HG02884 (cell line): Measurements from ENCODE around the gene CCDC63.
A peak's percentile ranks its signal among the peaks of the same experiment; 100 is the strongest.

Experiments used
- ATAC-seq: cut with Tn5 transposase; IDR thresholded peaks from one replicate; pipeline ENCODE4 v1.9.1; 2021; ENCODE audit warnings: mild to moderate bottlenecking, moderate library complexity; ENCODE audit not compliant: unreplicated experiment

Gene CCDC63

GRCh38 chr12:110880651-110881050 is 33.9 kb downstream of the CCDC63 start:
- no peak for ATAC-seq

DNA sequence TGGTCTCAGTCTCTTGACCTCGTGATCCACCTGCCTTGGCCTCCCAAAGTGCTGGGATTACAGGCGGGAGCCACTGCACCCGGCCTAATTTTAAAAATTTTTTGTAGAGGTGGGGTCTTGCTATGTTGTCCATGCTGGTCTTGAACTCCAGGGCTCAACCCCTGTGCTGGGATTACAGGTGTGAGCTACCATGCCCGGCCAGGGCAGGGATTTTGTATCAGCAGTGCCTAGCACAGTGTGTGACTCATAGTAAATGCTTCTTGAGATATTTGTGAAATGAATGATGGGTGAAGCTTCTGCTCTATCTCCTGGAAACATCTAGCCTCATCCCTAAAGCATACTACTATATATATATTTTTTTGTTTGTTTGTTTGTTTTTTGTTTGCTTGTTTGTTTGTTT is 36.5 kb downstream of the CCDC63 start:
- no peak for ATAC-seq

DNA sequence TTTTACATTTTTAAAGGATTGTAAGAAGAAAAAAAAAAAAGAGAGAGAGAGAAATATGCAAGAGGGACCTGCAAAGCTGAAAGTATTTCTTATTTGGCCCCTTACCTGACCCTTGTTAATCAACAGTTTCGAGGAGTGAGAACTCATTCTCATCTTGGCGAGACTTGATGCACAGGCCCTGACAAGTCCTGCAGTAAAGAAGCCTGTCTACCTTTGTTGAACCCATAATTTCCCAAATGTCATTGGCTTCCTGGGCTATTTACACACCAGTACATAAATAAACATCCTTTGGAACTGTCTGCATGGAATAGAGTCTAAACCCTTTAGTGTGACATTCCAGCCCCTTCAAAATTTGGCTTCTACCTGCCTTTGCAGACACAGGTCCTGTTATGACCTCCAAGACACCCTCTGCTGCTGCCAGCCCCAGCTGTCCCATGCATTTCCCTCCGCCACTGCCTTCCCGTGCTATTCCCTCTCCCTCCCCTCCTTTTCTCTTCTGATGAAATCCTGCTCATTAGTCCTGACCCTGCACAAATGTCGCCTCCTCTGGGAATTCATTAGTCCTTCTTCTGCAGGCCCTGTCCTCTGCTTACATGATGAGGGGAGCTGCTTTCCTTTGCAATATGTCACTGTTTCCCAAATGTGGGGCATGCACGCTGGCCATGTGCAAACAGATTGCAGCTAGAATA is 38.5 kb downstream of the CCDC63 start:
- ATAC-seq: no peak

DNA sequence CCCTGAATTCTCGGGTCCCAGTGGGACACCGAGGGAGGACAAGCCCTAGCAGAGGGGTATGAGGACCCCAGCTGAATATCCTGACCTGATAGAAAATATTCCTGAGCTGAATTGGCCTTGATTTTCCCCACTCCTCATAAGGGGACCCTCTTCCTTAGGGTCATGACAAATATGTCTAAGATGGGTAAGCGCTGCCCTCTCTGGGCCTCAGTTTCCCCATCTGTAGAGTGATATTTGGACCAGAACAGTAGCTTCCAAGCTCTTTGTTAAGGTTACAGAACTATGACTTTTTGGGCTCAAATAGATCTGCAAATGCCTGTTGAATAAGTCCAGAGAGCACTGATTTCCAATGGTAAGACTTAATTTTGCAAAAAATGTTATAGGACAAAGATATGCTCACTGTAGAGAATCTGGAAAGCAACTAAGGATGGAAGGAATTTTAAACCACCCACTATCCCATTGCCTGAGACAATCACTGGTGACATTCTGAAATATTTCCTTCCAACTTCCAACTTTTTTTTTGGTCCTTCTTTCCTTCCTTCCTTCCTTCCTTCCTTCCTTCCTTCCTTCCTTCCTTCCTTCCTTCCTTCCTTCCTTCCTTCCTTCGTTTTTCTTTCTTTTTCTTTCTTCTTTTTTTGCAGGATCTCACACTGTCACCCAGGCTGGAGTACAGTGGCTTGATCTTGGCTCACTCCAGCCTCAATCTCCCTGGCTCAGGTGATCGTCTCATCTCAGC is 41.6 kb downstream of the CCDC63 start:
- ATAC-seq: no peak

DNA sequence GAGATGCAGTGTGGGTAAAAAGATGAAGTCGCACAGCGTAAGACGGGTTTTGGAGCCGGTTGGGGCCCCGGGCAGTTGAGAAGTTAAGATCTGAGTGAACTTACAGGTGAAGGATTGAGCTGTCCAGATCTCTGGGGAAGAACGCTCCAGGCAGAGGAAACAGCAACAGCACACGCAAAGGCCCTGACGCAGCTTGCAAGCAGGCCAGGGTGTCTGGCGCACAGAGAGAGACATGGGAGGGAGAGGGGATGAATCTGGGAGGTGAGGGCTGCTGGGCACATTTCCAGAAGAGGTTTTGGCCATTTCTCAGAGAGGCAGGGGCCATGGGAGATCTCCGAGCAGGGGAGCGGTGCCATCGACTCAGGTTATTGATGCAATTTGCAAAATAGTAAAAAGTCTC is 42.6 kb downstream of the CCDC63 start:
- ATAC-seq: no peak

DNA sequence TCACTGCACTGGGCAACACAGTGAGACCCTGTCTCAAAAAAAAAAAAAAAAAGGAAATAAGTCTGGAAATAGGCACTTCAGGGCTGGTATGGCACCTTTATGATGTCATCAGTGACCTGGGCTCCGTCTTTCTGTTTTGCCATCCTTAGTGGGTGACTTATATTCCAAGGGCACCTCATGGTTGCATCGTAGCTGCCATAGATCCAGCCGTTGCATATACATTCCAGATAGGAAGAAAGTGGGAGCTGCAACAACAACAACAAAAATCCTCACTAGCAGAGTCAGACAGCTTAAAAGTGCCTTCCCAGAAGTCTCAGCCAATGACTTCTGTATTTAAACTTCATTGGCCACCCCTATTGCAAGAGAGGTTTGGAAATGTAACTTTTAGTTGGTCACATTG is 47.2 kb downstream of the CCDC63 start:
- ATAC-seq: no peak

DNA sequence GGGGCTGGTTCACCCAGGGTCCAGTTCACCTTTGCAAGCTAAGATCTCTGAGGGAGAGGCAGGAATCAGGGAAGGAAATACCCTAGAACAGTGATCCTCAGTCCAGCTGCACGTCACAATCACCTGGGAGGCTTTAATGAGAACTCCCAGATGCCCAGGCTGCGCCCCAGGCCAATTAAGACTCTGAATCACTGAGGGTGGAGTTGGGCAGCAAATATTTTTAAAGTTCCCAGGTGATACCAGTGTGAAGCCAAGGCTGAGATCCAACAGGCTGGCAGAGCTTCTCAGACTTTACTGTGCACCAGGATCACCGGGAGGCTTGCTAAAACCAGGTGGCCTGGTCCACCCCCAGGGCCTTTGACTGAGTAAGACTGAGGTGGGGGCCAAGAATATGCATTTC is 49.8 kb downstream of the CCDC63 start:
- ATAC-seq: no peak

GRCh38 chr12:110901401-110901800 is 54.6 kb downstream of the CCDC63 start:
- no peak for ATAC-seq

DNA sequence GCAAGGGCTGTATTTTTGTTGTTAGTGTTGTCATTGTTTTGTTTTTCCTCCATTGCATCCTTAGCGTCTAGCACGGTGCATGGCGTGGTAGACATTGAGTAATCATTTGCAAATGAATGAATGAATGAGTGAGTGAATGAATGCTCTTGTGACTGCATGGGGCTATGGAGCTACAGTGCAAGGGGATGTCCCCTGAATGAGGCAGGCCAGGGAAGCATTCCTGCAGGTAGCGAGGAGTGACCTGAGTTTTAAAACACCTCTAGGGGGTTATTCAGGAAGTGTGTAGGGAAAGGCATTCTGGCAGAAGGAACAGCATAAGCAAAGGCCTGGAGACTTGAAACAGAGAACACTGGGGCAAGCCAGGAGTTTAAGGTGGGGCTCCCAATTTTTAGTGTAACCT is 56.7 kb downstream of the CCDC63 start:
- no peak for ATAC-seq

- ATAC-seq: no peak
These were observed 59.3 kb downstream of the CCDC63 start for GRCh38 chr12:110906083-110906482.

DNA sequence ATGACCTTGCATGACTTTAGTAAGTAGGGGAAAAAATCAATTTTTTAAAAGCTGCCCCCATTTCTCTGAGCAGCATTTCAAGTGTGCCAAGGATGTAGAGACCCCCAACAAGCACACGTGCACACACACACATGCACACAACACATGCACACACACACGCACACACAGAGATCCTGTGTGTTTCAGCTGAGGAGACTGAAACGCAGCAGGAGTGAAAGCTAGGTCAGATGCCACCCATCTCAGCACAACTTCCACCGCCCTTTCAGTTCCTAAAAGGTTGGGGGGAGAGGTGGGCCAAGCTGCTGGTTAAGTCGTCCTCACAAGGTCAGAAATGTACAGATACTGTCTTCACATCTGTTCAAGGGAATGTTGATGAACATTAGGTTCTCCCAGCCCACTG is 59.7 kb downstream of the CCDC63 start:
- no peak for ATAC-seq

GRCh38 chr12:110906985-110907384 is 60.2 kb downstream of the CCDC63 start:
- no peak for ATAC-seq

GRCh38 chr12:110907583-110907982 is 60.8 kb downstream of the CCDC63 start:
- ATAC-seq: no peak

- no peak for ATAC-seq
These were observed 61.8 kb downstream of the CCDC63 start for GRCh38 chr12:110908377-110909152.

GRCh38 chr12:110912263-110912662 is 65.5 kb downstream of the CCDC63 start:
- ATAC-seq: no peak

DNA sequence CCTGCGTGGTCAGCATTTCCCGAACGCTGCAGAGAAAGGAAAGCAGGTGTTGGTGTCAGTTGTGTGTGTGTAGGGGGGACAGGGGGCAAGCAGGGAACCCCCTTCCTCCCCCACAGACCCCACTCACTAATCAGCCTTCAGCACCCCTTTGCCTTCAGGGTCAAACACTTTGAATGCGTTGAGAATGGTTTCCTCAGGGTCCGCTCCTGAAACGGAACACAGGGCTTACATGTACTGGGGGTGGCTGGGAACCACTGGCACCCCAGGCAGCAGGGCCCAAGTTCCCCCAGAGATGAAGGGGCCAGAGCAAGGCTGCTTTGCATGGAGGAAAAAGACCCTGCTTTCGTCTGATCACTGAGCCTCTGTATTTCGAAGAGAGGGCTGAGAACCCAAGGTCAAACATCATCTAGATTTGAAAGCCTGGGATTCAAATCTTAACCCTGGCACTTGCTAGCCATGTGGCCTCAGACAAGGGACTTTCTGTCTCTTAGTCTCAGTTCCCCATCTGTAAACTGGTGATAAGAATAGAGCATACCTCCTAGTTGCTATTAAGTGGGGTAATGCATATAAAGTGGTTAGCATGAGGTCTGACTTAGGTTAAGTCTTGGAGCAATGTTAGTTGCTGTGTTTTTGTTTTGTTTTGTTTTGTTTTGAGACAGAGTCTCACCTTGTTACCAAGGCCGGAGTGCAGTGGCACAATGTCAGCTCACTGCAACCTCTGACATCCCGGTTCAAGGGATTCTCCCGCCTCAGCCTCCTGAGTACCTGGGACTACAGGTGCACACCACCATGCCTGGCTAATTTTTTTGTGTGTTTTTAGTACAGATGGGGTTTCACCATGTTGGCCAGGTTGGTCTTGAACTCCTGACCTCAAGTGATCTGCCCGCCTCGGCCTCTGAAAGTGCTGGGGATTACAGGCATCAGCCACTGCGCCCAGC is 66.6 kb downstream of the CCDC63 start:
- ATAC-seq: peak; percentile 96

DNA sequence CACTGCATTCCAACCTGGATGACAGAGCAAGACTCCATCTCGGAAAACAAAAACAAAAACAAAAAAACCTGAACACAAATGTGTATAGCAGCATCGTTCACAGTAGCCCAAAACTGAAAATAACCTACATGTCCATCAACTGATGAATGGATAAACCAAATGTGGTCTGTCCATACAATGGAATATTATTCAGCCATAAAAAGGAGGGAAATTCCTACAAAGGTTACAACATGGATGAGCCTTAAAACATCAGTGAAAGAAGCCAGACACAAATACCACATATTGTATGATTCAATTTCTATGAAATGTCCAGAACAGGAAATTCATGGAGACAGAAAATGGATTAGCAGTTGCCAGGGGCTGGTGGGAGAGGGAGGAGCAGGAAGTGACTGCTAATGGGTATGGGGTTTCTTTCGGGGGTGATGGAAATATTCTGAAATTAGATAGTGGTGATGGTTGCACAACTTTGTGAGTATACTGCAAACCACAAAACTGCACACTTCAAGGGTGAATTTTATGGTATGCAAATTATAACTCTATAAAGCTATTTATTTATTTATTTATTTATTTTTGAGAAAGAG is 69.6 kb downstream of the CCDC63 start:
- no peak for ATAC-seq

DNA sequence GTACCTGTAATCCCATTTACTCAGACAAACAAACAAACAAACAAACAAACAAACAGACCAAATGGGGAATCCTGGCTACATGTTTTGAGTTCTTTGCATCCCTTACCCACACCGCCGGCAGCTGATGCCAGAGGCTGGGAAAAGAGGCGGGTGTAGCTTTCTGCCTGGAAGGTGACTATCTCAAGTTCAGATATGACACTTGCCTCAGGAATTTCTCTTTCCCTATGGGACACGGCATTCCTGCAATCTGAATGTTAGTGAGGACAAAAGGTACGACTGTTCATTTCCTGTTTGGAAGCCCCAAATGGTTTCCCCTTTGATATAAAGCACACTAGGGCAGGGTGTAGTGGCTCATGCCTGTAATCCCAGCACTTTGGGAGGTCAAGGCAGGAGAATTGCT is 70.7 kb downstream of the CCDC63 start:
- ATAC-seq: no peak

GRCh38 chr12:110917961-110918360 is 71.2 kb downstream of the CCDC63 start:
- ATAC-seq: no peak

- no peak for ATAC-seq
These were observed 72.9 kb downstream of the CCDC63 start for GRCh38 chr12:110919720-110920119.
